Activated CD4-positive, alpha-beta T cell treated with anti-CD3 and anti-CD28 coated beads, Interleukin-2, amount 50 U/mL, for 48 hours (primary cell): ENCODE data around the gene SMIM1.

ENCODE experiments used
- DNase-seq, 2 experiments: peaks; one replicate each; pipeline ENCODE4 v3.0.0-alpha.2; 2020

SMIM1 gene

GRCh38 chr1:3759796-3760195 lies 12.8 kb upstream of the SMIM1 start:
- no peak for DNase-seq

DNA sequence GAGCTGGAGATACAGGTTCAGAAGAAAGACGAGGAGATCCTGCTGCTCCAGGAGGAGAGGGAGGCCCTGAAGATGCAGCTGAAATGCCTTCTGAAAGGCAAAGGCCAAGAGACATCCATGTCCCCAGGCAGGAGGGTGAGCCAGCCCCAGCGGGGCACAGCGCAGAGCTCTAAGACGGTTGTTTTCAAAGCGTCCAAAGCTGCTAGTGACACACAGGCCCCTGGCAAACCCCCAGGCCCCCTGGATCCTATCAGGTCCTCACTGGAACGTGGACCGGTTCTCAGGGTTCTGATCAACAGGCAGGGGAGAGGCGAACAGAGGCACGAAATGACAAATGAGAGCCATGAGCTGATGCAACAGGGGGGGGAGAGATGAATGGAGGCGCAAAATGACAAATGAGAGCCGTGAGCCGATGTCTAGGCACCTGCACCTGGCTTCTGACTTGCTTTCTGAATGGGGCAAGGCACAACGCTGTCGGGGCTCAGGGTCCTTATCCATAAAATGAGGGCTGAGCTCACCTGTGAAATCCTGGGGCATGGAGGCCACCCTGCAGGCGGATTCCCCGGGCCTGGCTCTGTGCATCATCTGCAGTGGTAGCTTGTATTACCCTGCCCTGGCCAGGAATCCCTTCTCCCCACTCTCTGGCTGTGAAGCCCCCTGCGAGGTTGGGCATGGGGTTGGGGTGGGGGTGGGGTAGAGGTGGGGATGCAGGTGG lies 11.1 kb upstream of the SMIM1 start:
- DNase-seq, result no peak

DNA sequence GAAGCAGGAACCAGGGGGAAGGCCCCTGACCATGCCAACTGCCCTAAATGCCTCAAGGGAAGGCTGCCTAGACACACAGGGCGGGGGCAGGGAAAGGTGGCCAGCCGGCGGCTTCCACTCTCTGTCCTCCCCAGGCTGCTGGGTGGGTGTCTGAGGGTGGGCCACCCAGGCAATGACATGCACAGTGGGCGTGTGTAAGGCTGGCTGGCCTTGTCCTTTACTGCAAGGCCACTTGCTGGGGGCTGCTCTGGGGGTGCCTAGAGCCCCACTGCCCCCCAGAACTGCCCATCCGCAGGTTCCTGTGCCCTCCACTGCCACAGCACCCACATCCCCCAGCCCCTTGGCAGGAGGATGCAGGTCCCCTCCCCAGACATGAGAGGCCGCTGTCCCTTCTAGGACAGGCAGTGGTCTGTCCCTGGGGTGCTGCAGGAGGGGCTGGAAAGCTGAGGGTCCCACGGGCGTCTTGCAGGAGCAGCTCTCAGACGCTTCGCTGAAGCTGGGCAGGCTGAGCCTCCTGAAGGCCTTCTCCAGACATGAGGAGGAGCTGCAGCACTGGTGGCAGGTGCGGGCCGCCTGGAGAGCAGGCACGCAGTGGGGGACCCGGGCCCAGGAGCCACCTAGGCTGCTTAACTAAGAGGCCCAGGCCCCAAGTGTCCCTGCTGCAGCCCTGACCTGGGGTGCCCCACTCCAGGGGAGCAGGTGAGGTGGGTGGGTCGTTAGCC lies 10.2 kb upstream of the SMIM1 start:
- no peak for DNase-seq

DNA sequence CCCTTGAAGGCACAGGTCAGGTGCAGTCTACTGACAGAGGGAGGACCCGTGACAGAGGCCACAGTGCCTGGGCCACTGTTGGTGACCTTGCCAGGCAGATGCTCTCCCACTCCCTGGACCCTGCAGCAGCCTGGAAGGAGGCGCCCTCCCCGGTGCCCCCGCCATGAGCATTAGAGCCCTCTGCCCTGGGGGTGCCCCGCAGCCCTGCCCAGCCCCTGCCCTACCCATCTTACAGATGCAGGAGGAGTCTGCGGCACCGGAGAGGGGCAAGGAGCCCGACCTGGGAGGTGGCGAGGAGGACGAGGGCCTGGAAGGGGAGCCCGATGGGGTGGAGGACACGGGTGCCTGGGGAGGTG lies 9.7 kb upstream of the SMIM1 start:
- DNase-seq, result no peak

GRCh38 chr1:3763351-3764125 lies 9.0 kb upstream of the SMIM1 start:
- DNase-seq, result no peak

DNA sequence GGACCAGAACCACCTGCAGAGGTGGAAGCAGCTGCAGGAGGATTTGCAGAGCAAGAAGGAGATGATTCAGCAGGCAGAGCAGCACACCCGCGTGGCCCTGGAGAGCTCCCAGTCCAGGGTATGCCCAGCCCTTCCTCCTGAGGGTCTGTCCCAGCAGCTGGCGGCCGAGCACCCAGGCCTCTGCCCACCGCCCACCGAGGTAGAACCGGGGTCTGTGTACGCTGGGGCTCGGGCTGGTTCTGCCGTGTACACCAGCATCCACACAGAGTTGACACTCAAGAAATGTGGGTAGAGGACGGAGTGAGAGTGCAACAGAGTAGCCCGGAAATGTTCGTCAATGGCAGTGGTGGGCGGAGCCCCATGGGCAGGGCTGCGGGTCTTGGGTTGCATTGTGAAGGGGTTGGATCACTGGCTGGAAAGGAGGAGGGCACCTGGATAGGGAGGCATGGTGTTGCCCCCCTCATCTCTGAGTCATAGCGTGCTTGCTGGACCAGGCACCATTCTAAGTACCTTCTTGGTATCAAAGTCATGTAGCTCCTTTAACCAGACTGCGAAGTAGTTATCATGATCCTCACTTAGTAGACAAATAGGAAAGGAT lies 5.1 kb upstream of the SMIM1 start:
- DNase-seq, result no peak

GRCh38 chr1:3768811-3769390 lies 3.6 kb upstream of the SMIM1 start:
- no peak for DNase-seq

GRCh38 chr1:3770047-3770765 lies 2.3 kb upstream of the SMIM1 start:
- no peak for DNase-seq

DNA sequence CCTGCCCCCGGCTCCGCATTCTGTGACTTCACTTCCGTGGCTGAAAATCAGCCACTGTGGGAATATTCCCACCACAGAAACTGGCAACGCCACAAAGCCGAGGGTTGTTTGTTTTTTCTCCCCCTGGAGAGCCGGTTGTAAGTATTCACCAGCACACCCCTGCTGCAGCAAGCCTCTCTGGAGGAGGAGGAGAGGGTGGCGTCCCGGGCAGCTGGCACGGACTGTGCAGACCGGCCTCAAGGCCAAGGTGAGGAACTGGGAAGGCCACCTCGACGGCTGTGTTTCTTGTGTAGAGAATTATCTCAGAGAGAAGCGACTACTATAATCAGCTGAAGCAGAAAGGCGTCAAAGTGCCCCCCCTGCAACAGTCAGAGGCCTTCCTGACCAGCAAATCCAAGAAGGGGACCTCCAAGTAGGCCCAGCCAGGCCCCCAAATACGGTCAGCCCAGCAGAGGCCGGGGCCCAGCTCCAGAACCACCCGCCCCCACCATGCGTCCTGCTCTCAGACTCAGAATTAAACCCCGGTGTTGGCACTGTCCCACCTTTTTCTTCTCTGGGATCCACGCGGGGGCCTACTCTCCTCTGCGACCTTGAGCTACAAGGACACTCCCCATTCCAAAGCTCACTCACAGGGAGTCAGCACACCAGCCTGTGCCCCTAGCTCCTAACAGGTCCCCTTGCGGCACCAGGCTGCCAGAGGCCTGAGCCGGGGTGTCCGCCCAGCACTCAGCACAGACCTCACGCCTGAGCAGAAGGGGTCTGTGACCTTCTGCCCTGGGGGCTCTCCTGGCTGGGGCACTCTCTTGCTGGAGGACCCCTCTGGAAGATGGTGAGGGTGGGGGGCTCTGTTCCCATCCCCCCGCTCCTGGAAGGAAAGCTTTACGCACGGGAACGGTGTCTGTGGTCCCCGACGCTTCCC lies 1.2 kb upstream of the SMIM1 start:
- no peak for DNase-seq

- DNase-seq, result peak; percentile 92 to 94
Measured at GRCh38 chr1:3772027-3772714, 378 bp upstream of the SMIM1 start.

- DNase-seq, result no peak
Measured at GRCh38 chr1:3773572-3774275, 1.2 kb downstream of the SMIM1 start.

DNA sequence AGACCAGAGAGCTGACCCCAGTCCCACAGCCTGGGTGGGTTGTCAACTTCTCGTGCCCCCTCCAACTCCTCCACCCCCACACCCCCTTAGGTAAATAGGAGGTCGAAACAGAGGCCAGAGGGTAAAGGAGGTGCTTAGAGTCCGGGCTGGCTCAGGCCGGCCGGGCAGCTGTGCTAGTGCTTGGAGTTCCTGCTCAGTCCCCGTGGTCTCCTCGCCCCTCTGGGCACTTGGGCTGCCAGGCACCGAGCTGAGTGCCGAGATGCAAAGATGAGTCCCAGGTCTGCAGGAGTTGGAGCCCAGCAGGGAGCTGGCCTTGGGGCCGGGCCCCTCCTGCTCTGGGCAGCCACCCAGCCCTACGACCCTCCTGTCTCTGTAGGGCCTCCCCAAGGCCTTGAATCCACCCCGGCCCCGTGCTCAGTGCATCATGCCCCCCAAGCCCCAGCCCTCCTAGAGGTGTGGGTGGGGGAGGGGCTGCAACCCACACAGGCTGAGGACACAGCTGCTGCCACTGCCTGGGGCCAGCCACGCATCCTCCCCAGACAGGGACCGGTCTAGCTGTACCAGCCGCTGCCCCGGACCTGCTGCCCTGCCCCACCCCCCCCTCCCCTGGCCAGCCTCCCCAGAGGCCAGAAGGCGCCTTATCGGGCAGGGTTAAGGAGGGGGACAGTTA lies 1.9 kb downstream of the SMIM1 start:
- DNase-seq, result no peak

DNA sequence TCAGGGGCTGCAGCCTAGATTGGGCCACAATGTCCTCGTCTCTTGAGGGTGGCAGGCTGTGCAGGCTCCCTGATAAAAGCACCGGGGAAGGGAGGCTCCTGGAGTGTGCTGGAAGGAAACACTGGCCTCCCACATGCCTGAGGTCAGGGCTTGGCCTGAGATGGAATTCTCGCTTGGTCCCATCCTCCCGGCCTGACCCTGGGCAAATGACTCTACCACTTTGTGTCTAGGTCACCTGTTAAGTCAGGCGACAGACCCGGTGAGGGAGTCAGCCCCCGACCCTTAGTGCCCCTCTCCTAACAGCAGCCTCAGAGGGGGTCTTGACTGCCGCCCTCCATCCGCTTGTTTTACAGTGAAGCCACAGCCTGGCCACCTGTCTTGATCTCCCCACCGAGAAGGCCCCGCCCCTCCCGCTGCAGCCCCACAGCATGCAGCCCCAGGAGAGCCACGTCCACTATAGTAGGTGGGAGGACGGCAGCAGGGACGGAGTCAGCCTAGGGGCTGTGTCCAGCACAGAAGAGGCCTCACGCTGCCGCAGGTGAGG lies 2.5 kb downstream of the SMIM1 start:
- DNase-seq, result no peak

GRCh38 chr1:3775490-3776230 lies 3.1 kb downstream of the SMIM1 start:
- DNase-seq, result peak; percentile 53 to 65

GRCh38 chr1:3776231-3776961 lies 3.8 kb downstream of the SMIM1 start:
- no peak for DNase-seq

GRCh38 chr1:3777078-3777547 lies 4.6 kb downstream of the SMIM1 start:
- no peak for DNase-seq
